Neuron (in vitro differentiated cells): ENCODE data around the gene FOXD2.

ENCODE experiments used
- H2AFZ ChIP-seq: one replicate; pipeline ENCODE4 v1.6.1; 2013; ENCODE audit warnings: low read depth, mild to moderate bottlenecking, inconsistent platforms, low read length, moderate library complexity
- H3K27me3 ChIP-seq: one replicate; pipeline ENCODE4 v1.6.1; 2013; ENCODE audit warnings: low read length; ENCODE audit not compliant: insufficient read depth
- H3K36me3 ChIP-seq: one replicate; pipeline ENCODE4 v1.6.1; 2013; ENCODE audit warnings: low read length; ENCODE audit not compliant: insufficient read depth
- H3K4me1 ChIP-seq: one replicate; pipeline ENCODE4 v1.6.1; 2013; ENCODE audit warnings: low read length; ENCODE audit not compliant: insufficient read depth
- H3K4me3 ChIP-seq: 2 replicates; pipeline ENCODE4 v1.5.1; 2013; ENCODE audit warnings: mild to moderate bottlenecking, low read length, moderate library complexity
- H3K9me3 ChIP-seq: one replicate; pipeline ENCODE4 v1.6.1; 2013; ENCODE audit warnings: low read length

Gene FOXD2

GRCh38 chr1:47406966-47407365 lies 30.9 kb upstream of the FOXD2 start:
- no peaks in the 10 kb centered on the region for H3K4me1 ChIP-seq
- H3K36me3 ChIP-seq = no peaks in the 10 kb centered on the region
- no peak overlapping the region for H3K4me3 ChIP-seq
- peaks cover 69% of the 10 kb centered on the region for H3K27me3 ChIP-seq
- no peaks in the 10 kb centered on the region for H3K9me3 ChIP-seq
- H2AFZ ChIP-seq = no peak overlapping the region

- Histone ChIP-seq H3K36me3 (no peaks in the 10 kb centered on the region), H3K4me3 (no peak overlapping the region), H3K27me3 (peaks cover 66% of the 10 kb centered on the region), H3K9me3 (no peaks in the 10 kb centered on the region), H3K4me1 (no peaks in the 10 kb centered on the region), H2AFZ (no peak overlapping the region)
Measured at GRCh38 chr1:47407481-47407880, 30.4 kb upstream of the FOXD2 start.

DNA sequence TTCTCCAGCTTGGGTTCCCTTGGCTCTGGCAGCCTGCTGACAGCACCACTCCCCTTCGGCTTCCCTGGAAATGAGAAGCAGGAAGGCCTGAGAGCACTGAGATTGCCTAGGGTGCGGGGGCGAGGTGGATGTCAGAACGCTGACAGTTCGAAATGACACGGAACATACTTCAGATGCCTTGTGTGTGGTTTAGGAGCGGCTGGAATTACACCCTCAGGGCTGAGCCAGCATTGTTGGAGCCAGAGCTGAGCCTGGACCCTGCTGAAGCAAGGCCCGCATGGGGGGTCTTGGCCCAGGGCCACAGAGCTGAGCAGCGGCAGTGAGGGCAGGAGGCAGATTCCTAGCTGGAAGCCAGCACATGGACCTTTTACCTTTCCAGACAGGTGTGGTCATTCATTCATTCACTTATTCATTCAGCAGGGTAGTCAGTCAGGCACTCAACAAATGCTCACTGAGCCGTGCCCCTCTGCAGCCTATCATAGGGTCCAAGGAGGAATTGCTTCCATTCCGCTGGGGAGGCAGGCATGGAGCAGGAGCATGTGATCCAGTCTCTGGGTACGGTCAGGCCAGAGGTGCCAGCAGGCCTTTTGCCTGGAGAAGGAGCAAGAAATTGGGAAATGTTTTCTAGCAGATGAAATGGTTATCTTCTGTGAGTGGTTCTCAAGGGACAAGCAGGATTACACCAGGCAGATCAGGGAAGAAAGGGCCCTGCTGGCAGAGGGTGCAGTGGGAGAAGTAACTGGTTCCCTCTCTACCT lies 28.4 kb upstream of the FOXD2 start:
- H3K27me3 ChIP-seq = peaks cover 68% of the 10 kb centered on the region
- H3K36me3 ChIP-seq = no peaks in the 10 kb centered on the region
- no peak overlapping the region for H2AFZ ChIP-seq
- H3K4me3 ChIP-seq = no peak overlapping the region
- no peaks in the 10 kb centered on the region for H3K9me3 ChIP-seq
- H3K4me1 ChIP-seq = no peaks in the 10 kb centered on the region

GRCh38 chr1:47410068-47410455 lies 27.8 kb upstream of the FOXD2 start:
- Histone ChIP-seq H3K4me3 (no peak overlapping the region), H2AFZ (no peak overlapping the region), H3K9me3 (no peaks in the 10 kb centered on the region), H3K36me3 (no peaks in the 10 kb centered on the region), H3K4me1 (no peaks in the 10 kb centered on the region), H3K27me3 (peaks cover 73% of the 10 kb centered on the region)

GRCh38 chr1:47411436-47411835 lies 26.4 kb upstream of the FOXD2 start:
- Histone ChIP-seq H2AFZ (no peak overlapping the region), H3K4me1 (no peaks in the 10 kb centered on the region), H3K4me3 (no peak overlapping the region), H3K36me3 (no peaks in the 10 kb centered on the region), H3K27me3 (peaks cover 73% of the 10 kb centered on the region), H3K9me3 (no peaks in the 10 kb centered on the region)

DNA sequence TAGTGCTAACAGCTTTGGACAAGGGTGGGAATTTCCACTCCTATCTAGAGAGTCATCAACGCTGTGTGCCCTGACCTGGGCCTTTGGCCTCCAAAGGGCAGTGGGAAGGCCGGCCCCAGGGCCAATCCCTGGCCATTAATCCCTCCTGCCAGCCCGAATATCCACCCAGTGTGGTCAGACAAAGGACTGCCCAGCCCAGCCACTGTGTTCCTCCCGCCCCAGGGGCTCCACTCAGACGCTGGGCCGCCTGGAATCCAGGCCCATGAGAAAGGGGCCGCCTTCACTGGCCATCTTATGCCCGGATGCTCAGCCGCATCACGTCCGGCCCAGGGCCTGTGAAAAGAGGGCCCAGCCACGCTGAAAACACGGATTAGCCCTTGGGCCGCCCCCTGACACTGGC lies 25.4 kb upstream of the FOXD2 start:
- Histone ChIP-seq H3K4me3 (no peak overlapping the region), H2AFZ (no peak overlapping the region), H3K27me3 (peaks cover 82% of the 10 kb centered on the region), H3K4me1 (no peaks in the 10 kb centered on the region), H3K9me3 (no peaks in the 10 kb centered on the region), H3K36me3 (no peaks in the 10 kb centered on the region)

GRCh38 chr1:47415728-47416318 lies 22.0 kb upstream of the FOXD2 start, which contains the start of gene FOXE3:
Gene FOXE3, plus strand, starts transcription at chr1:47416285. Its CDS starts 31 bp downstream, at chr1:47416316.
- H3K27me3 ChIP-seq = peaks cover 83% of the 10 kb centered on the region

GRCh38 chr1:47416319-47417169 lies 21.3 kb upstream of the FOXD2 start:
- no peak overlapping the region for H3K4me3 ChIP-seq
- no peak overlapping the region for H2AFZ ChIP-seq
- no peaks in the 10 kb centered on the region for H3K9me3 ChIP-seq
- no peaks in the 10 kb centered on the region for H3K4me1 ChIP-seq
- H3K27me3 ChIP-seq = peaks cover 83% of the 10 kb centered on the region
- H3K36me3 ChIP-seq = no peaks in the 10 kb centered on the region

More at GRCh38 chr1:47415728-47416318, 22.0 kb upstream of the FOXD2 start, which contains the start of gene FOXE3:
- Histone ChIP-seq H3K4me1 (no peaks in the 10 kb centered on the region), H2AFZ (no peak within 1 kb of the TSS), H3K4me3 (no peak within 1 kb of the TSS), H3K9me3 (no peaks in the 10 kb centered on the region), H3K36me3 (no peaks in the 10 kb centered on the region)

DNA sequence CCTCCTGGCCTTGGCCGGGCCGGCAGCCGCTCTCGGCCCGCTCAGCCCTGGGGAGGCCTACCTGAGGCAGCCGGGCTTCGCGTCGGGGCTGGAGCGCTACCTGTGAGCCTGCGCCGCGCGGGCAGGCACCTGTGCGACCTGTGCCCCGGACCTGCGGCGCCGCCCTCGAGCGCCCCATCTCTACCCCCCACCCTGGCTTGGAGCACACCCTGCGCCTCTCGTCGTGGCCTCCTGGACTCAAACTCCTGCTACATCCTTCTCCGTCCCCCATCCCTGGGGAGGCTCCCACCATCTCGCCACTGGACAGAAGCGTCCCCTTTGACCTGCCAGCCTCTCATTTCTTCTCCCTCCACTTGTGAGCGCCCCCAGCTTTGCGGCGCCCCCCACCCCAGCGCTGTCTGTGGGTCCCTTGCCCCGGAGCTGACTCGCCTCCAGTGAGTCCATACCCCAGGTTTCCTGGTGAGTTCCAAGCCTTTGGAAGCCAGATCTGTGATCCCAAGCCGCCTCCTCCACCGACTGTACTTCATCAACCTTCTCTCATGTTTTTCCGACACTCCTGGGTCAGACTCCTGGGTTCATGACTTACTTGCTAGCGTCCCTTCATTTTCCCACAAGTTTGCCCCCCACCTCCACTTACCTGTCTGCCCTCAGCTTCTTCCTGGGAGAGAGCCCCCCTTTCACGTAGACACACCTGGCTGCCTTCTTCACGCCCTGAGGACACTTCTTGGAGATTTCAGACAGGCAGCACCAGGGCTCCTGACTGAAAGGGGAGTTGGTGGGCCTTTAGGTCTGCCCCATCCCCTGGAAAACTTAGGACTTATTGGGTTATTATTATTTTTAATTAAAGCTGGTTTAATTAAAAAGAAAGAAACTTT lies 20.4 kb upstream of the FOXD2 start:
- no peaks in the 10 kb centered on the region for H3K9me3 ChIP-seq
- no peaks in the 10 kb centered on the region for H3K36me3 ChIP-seq
- H2AFZ ChIP-seq = no peak overlapping the region
- no peaks in the 10 kb centered on the region for H3K4me1 ChIP-seq
- peaks cover 80% of the 10 kb centered on the region for H3K27me3 ChIP-seq
- H3K4me3 ChIP-seq = no peak overlapping the region

DNA sequence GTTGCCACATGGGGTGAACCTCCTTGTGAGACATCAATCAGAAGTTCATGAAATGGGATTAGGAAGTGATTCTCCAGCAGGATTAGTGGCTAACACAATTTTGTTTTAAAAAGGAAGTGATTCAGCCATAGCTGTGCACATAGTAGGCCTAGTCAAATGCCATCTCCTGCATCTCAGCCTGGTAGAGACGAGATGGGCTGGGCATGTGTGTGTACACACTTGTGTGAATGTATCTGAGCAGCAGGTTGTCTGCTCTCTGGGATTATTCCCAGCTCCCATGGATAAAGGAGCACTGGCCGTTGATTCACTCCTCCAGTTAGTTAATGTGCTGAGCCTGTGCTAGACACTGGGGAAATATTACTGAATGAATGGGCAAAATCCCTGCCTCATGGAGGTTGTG lies 19.7 kb upstream of the FOXD2 start:
- no peaks in the 10 kb centered on the region for H3K9me3 ChIP-seq
- peaks cover 75% of the 10 kb centered on the region for H3K27me3 ChIP-seq

DNA sequence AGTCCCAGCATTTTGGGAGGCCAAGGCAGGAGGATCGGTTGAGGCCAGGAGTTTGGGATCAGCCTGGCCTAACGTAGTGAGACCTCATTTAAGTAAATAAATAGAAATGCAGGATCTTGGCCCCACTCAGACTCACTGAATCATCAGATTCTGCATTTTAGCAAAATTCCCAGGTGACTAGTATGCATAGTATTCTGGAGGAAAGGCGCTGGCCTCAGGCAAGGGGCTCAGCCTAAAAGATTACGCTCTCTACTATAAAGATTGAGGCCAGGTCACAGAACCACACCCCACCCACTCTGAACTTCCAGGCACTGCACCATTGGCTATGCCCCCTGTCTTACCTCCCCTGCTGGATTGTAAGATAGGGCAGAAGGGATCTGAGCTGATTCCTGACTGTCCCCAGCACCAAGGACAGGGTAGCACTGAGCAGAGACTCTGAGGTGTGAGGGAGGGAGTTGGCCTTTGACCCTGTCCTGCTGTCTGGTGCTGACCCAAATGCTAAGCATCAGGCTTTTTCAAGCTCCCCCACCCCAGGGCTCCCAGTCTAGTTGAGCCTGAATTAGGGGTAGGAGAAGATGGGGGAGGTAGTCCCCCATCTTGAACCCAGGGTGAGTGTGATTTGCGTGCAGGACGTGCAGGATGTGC lies 19.0 kb upstream of the FOXD2 start:
- Histone ChIP-seq H3K4me1 (no peaks in the 10 kb centered on the region), H3K4me3 (no peak overlapping the region), H3K9me3 (no peaks in the 10 kb centered on the region), H3K36me3 (no peaks in the 10 kb centered on the region), H3K27me3 (peaks cover 75% of the 10 kb centered on the region), H2AFZ (no peak overlapping the region)

More for the DNA sequence above, 19.7 kb upstream of the FOXD2 start:
- H3K4me3 ChIP-seq = no peak overlapping the region
- H3K4me1 ChIP-seq = no peaks in the 10 kb centered on the region
- no peak overlapping the region for H2AFZ ChIP-seq
- H3K36me3 ChIP-seq = no peaks in the 10 kb centered on the region

GRCh38 chr1:47420547-47420946 lies 17.3 kb upstream of the FOXD2 start:
- Histone ChIP-seq H3K4me3 (no peak overlapping the region), H3K4me1 (no peaks in the 10 kb centered on the region), H3K27me3 (peaks cover 57% of the 10 kb centered on the region), H3K9me3 (no peaks in the 10 kb centered on the region), H2AFZ (no peak overlapping the region), H3K36me3 (no peaks in the 10 kb centered on the region)
